K562 (cell line): ENCODE results near the gene NUP133. TPM values are rescaled to one million over a fixed set of nuclear protein-coding genes. Genes with fewer than 3 reads are reported as not detected.
A peak's percentile ranks its signal among the peaks of the same experiment; 100 is the strongest.

Experiments
- CREBBP ChIP-seq: IDR thresholded peaks from one replicate; pipeline ENCODE4 v1.6.1; 2012; ENCODE audit warnings: low read depth, mild to moderate bottlenecking, control low read depth, inconsistent platforms, low read length
- FOSL1 ChIP-seq: fragments of 200-800 bp; sonication (Bioruptor generic); conservative IDR thresholded peaks from 2 replicates; pipeline ENCODE4 v1.6.1; 2016; ENCODE audit warnings: missing genetic modification characterization, missing compliant biosample characterization
- FOXJ3 ChIP-seq: sonication (generic); formaldehyde crosslinking; IDR thresholded peaks from 2 replicates; pipeline ENCODE4 v1.4.0; 2020; ENCODE audit warnings: mild to moderate bottlenecking, missing genetic modification reagents
- HDAC8 ChIP-seq: fragments of 450-650 bp; IDR thresholded peaks from 2 replicates; pipeline ENCODE4 v1.6.1; 2016; ENCODE audit warnings: mild to moderate bottlenecking, missing genetic modification characterization, moderate library complexity, missing compliant biosample characterization
- NFE2 ChIP-seq: IDR thresholded peaks from 2 replicates; pipeline ENCODE4 v1.6.1; 2014; ENCODE audit warnings: antibody characterized with exemption, low read depth
- NR2C2 ChIP-seq, 2 experiments: fragments of 200-800 bp in 1 of 2; sonication (Bioruptor generic) in 1 of 2; sonication (generic) in 1 of 2; formaldehyde crosslinking in 1 of 2; IDR thresholded peaks; 2 replicates each; pipeline versions ENCODE4 v1.6.1 to v1.8.0; 2016 to 2022; ENCODE audit warnings: mild to moderate bottlenecking in 1 of 2, missing compliant biosample characterization in 1 of 2, missing genetic modification characterization in 1 of 2, missing genetic modification reagents in 1 of 2
- RBM39 ChIP-seq: fragments of 200-400 bp; formaldehyde crosslinking; optimal IDR thresholded peaks from 2 replicates; pipeline ENCODE3; 2018; ENCODE audit warnings: low read depth, low read length
- RUNX1 ChIP-seq: sonication (generic); IDR thresholded peaks from 2 replicates; pipeline ENCODE4 v1.6.1; 2016; ENCODE audit warnings: antibody characterized with exemption, low read depth
- STAT5B ChIP-seq: fragments of 250-450 bp; sonication (Bioruptor Pico); IDR thresholded peaks from 2 replicates; pipeline ENCODE4 v1.8.0; 2021; ENCODE audit warnings: mild to moderate bottlenecking, inconsistent platforms
- TEAD4 ChIP-seq, 2 experiments: sonication (generic) in 1 of 2; formaldehyde crosslinking in 1 of 2; IDR thresholded peaks; 2 replicates each; pipeline versions ENCODE4 v1.6.1 to v1.8.0; 2012 to 2022; ENCODE audit warnings: borderline replicate concordance in 1 of 2, inconsistent platforms in 1 of 2, low read length in 1 of 2, mild to moderate bottlenecking in 1 of 2, missing genetic modification reagents in 1 of 2
- ZEB2 ChIP-seq: fragments of 450-650 bp; IDR thresholded peaks from 2 replicates; pipeline ENCODE4 v1.6.1; 2016
- ZNF12 ChIP-seq: sonication (generic); formaldehyde crosslinking; IDR thresholded peaks from 2 replicates; pipeline ENCODE4 v1.4.0; 2020; ENCODE audit warnings: mild to moderate bottlenecking, missing genetic modification reagents
- ZNF57 ChIP-seq: fragments of 450-650 bp; formaldehyde crosslinking; IDR thresholded peaks from 2 replicates; pipeline ENCODE4 v1.4.0; 2020; ENCODE audit warnings: mild to moderate bottlenecking, moderate library complexity
- polyA plus RNA-seq, 8 experiments: library from polyadenylated mRNA; depleted of rRNA in 4 of 8; stranded (reverse) in 5 of 8; unstranded in 3 of 8; fragments of >200 nt; fragmentation: Nextera tagmentation in 2 of 8; fragmentation: Illumina TruSeq in 1 of 8; extraction: Ambion mirVana in 2 of 8; extraction: Trizol in 1 of 8; gene quantifications; 2 replicates each; pipeline versions ENCODE4 v1.2.1 to v1.2.3, GENCODE V29; 2011 to 2014; ENCODE audit warnings: inconsistent platforms in 1 of 8, missing spikeins in 1 of 8
- total RNA-seq, 7 experiments: library from RNA; depleted of rRNA in 6 of 7; stranded (reverse); fragments of >200 nt in 6 of 7; fragmentation: Illumina TruSeq in 2 of 7; extraction: Trizol in 2 of 7; gene quantifications; 2 replicates each; pipeline versions ENCODE4 v1.2.1 to v1.2.3, GENCODE V29; 2011 to 2021; ENCODE audit warnings: low replicate concordance in 1 of 7
- TF ChIP-seq, protein P1 (sequence below): sonication (generic); formaldehyde crosslinking; IDR thresholded peaks from 2 replicates; pipeline ENCODE4 v1.8.0; 2023; ENCODE audit warnings: missing genetic modification reagents, mild to moderate bottlenecking, borderline replicate concordance
- TF ChIP-seq, protein P2 (sequence below): sonication (generic); formaldehyde crosslinking; IDR thresholded peaks from 2 replicates; pipeline ENCODE4 v1.5.0; 2020; ENCODE audit warnings: missing genetic modification reagents
- TF ChIP-seq, protein P3 (sequence below): fragments of 450-650 bp; formaldehyde crosslinking; conservative IDR thresholded peaks from 2 replicates; pipeline ENCODE4 v1.4.0; 2022; ENCODE audit warnings: mild to moderate bottlenecking, missing genetic modification characterization
- TF ChIP-seq, protein P4 (sequence below): fragments of 250-450 bp; sonication (Bioruptor Pico); IDR thresholded peaks from 2 replicates; pipeline ENCODE4 v1.8.0; 2021; ENCODE audit warnings: mild to moderate bottlenecking, moderate library complexity
- TF ChIP-seq, protein P5 (sequence below): fragments of 250-450 bp; sonication (Bioruptor Pico); IDR thresholded peaks from 2 replicates; pipeline ENCODE4 v1.5.0; 2020; ENCODE audit warnings: mild to moderate bottlenecking

Gene NUP133
- total and polyA plus RNA-seq, 9 of the 15 experiments (the other 6 are each of a cell fraction or from before 2014, with no cell fraction given) = 21.7 to 85.1 (median 61.3) TPM

DNA sequence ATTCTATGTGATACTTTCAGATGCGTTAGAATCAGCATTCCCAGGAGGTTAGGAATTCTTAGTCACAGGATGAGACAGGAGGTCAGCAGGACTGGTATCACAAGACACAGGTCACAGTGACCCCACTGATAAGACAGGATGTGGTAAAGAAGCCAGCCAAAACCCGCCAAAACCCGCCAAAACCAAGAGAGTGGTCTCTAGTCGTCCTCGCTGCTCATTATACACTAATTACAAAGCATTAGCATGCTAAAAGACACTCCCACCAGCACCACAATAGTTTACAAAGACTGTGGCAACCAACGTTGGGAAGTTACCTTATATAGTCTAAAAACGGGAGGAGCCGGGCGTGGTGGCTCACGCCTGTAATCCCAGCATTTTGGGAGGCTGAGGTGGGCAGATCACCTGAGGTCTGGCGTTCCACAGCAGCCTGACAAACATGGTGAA is 60.3 kb downstream of the NUP133 start (continued):
- TF ChIP-seq FOSL1 (tag) (peak; percentile 90), ZEB2 (0 out of 2 replicates have a peak, but pooled peaks have one; percentile 15), NR2C2 (CRISPR knock-in tag; IDR thresholded peaks at IDR 0.05) (no peak), NR2C2 (tag; IDR thresholded peaks at IDR 0.05) (peak; percentile 80), NFE2 (no peak; the same call in 1 of the 2 replicates), STAT5B (CRISPR knock-in tag) (no peak), ZNF57 (CRISPR knock-in tag) (no peak), TEAD4 (IDR thresholded peaks at IDR 0.05; ENCODE audit: low read length) (peak; percentile 73), TEAD4 (CRISPR knock-in tag; IDR thresholded peaks at IDR 0.05; ENCODE audit: borderline replicate concordance) (no peak), FOXJ3 (CRISPR knock-in tag) (no peak), RUNX1 (no peak), RBM39 (no peak), HDAC8 (tag) (no peak), ZNF12 (CRISPR knock-in tag) (no peak), CREBBP (no peak)
- TF ChIP-seq, protein P1, sequence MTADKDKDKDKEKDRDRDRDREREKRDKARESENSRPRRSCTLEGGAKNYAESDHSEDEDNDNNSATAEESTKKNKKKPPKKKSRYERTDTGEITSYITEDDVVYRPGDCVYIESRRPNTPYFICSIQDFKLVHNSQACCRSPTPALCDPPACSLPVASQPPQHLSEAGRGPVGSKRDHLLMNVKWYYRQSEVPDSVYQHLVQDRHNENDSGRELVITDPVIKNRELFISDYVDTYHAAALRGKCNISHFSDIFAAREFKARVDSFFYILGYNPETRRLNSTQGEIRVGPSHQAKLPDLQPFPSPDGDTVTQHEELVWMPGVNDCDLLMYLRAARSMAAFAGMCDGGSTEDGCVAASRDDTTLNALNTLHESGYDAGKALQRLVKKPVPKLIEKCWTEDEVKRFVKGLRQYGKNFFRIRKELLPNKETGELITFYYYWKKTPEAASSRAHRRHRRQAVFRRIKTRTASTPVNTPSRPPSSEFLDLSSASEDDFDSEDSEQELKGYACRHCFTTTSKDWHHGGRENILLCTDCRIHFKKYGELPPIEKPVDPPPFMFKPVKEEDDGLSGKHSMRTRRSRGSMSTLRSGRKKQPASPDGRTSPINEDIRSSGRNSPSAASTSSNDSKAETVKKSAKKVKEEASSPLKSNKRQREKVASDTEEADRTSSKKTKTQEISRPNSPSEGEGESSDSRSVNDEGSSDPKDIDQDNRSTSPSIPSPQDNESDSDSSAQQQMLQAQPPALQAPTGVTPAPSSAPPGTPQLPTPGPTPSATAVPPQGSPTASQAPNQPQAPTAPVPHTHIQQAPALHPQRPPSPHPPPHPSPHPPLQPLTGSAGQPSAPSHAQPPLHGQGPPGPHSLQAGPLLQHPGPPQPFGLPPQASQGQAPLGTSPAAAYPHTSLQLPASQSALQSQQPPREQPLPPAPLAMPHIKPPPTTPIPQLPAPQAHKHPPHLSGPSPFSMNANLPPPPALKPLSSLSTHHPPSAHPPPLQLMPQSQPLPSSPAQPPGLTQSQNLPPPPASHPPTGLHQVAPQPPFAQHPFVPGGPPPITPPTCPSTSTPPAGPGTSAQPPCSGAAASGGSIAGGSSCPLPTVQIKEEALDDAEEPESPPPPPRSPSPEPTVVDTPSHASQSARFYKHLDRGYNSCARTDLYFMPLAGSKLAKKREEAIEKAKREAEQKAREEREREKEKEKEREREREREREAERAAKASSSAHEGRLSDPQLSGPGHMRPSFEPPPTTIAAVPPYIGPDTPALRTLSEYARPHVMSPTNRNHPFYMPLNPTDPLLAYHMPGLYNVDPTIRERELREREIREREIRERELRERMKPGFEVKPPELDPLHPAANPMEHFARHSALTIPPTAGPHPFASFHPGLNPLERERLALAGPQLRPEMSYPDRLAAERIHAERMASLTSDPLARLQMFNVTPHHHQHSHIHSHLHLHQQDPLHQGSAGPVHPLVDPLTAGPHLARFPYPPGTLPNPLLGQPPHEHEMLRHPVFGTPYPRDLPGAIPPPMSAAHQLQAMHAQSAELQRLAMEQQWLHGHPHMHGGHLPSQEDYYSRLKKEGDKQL (CRISPR knock-in tag) = no peak
- TF ChIP-seq, protein P2, sequence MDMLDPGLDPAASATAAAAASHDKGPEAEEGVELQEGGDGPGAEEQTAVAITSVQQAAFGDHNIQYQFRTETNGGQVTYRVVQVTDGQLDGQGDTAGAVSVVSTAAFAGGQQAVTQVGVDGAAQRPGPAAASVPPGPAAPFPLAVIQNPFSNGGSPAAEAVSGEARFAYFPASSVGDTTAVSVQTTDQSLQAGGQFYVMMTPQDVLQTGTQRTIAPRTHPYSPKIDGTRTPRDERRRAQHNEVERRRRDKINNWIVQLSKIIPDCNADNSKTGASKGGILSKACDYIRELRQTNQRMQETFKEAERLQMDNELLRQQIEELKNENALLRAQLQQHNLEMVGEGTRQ (CRISPR knock-in tag) = no peak
- TF ChIP-seq, protein P3, sequence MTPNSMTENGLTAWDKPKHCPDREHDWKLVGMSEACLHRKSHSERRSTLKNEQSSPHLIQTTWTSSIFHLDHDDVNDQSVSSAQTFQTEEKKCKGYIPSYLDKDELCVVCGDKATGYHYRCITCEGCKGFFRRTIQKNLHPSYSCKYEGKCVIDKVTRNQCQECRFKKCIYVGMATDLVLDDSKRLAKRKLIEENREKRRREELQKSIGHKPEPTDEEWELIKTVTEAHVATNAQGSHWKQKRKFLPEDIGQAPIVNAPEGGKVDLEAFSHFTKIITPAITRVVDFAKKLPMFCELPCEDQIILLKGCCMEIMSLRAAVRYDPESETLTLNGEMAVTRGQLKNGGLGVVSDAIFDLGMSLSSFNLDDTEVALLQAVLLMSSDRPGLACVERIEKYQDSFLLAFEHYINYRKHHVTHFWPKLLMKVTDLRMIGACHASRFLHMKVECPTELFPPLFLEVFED (CRISPR knock-in tag) = no peak
- TF ChIP-seq, protein P4, sequence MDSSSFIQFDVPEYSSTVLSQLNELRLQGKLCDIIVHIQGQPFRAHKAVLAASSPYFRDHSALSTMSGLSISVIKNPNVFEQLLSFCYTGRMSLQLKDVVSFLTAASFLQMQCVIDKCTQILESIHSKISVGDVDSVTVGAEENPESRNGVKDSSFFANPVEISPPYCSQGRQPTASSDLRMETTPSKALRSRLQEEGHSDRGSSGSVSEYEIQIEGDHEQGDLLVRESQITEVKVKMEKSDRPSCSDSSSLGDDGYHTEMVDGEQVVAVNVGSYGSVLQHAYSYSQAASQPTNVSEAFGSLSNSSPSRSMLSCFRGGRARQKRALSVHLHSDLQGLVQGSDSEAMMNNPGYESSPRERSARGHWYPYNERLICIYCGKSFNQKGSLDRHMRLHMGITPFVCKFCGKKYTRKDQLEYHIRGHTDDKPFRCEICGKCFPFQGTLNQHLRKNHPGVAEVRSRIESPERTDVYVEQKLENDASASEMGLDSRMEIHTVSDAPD (CRISPR knock-in tag) = peak; percentile 80
- TF ChIP-seq, protein P5, sequence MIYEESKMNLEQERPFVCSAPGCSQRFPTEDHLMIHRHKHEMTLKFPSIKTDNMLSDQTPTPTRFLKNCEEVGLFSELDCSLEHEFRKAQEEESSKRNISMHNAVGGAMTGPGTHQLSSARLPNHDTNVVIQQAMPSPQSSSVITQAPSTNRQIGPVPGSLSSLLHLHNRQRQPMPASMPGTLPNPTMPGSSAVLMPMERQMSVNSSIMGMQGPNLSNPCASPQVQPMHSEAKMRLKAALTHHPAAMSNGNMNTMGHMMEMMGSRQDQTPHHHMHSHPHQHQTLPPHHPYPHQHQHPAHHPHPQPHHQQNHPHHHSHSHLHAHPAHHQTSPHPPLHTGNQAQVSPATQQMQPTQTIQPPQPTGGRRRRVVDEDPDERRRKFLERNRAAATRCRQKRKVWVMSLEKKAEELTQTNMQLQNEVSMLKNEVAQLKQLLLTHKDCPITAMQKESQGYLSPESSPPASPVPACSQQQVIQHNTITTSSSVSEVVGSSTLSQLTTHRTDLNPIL (CRISPR knock-in tag) = peak; percentile 56; the same call in 1 of the 2 replicates
